CD4-positive, alpha-beta T cell treated with Interleukin-17A for 4 hours (primary cell): Measurements from ENCODE around the gene PTGDS.
A peak's percentile ranks its signal among the peaks of the same experiment; 100 is the strongest.

Experiments used
- DNase-seq: peaks from one replicate; pipeline ENCODE4 v3.0.0-alpha.2; 2020; ENCODE audit warnings: mixed read lengths

Gene PTGDS

DNA sequence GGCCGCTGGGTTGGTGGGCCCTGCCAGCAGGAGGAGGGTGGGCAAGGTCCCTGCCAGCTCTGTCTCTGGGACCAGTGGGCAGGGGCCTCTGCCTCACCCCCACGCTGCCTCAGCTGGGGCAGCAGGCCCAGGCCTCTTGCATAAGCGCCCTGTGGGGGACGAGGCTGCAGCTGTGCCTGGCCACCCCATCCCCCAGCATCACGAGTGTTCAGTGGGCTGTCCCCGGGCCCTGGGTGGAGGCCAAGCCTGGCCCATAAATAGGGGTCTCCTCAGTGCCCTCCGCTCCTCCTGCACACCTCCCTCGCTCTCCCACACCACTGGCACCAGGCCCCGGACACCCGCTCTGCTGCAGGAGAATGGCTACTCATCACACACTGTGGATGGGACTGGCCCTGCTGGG lies at the start of gene PTGDS:
TSS of gene PTGDS (plus strand) at position 282 of the 400 bp plus-strand sequence. CDS start at position 357, 75 bp downstream.
- DNase-seq, result no peak

DNA sequence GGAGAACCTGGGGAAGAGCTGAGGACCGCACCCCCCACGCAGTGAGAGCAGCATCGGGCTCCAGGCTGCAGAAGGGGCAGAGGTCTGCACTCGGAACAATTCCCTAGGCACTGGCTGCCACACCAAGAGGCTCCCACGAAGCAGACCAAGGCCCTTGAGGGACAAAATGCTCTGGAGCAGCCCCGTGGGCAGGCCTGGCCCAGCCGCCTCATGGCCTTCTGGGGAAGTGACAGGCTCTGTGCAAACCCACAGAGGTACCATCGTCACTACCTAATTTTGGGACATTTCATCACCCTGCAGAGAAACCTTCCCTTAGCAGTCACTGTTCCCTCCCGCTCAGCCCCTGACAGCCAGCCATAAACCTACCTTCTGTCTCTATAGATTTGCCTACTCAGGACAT lies 48.7 kb upstream of the PTGDS start:
- no peak for DNase-seq

DNA sequence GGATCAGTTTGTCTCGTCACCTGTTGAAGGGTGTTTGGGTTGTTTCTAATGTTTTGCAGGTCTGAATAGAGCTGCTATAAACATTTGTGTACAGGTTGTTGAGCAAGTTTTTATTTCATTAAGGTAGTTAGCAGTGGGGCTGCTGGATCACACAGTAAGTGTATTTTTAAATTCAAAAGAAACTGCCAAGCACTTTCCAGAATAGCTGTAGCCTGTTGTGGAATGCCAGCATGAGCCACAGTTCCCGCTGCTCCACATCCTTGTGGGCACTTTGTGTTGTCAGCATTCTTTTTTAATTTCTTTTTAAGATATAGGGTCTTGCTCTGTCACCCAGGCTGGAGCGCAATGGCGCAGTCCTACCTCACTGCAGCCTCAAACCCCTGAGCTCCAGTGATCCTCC lies 47.3 kb upstream of the PTGDS start:
- DNase-seq, result no peak

DNA sequence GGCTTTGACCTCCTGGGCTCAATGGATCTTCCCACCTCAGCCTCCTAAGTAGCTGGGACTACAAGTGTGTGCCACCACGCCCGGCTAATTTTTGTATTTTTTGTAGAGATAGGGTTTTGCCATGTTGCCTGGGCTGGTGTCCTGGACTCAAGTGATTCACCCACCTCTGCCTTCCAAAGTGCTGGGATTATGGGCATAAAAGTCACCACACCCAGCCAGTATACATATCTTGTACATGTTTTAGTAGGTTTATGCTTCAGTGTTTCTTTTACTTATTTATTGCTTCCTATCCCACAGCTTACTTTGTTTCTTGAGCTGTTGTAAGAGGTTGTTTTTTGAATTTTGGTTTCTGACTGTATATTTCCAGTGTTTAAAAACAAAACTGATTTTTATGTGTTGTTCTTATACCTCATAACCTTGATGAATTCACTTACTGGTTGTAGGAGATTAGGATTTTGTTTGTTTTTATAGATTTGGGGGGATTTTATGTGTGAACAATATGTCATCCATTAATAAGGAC lies 45.6 kb upstream of the PTGDS start:
- no peak for DNase-seq

DNA sequence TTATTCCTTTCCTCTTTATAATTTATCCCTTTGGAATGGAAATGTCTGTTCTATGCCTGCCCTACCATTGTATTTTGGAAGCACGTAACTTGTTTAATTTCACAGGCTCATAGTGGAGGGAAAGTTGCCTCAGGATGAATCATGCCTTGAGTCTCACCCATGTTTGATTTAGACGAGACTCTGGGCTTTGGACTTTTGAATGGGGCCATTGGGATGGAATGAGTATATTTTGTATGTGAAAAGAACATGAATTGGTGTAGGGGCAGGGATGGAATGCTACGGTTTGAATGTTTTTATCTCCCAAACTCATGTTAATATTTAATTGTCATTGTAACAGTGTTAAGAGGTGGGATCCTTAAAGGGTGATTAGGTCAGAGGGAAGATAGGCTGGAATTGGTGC lies 43.0 kb upstream of the PTGDS start:
- no peak for DNase-seq

DNA sequence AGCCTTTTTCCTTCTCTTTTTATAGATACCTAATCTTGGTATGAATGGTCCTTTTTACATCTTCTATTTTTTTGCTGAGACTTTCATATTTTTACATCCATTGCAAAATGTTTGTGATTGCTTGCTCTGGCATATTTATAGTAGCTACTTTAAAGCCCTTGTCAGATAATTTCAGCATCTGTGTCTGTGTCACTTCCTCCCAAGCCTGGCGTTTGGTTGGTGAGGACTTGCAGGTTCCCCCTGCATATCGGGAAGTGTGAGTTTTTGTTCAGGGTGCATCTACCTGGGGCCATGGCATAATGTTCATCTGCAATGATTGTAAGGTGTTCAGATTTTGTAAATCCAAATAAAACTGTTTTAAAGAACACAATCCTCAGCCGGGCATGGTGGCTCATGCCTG lies 41.7 kb upstream of the PTGDS start:
- no peak for DNase-seq

DNA sequence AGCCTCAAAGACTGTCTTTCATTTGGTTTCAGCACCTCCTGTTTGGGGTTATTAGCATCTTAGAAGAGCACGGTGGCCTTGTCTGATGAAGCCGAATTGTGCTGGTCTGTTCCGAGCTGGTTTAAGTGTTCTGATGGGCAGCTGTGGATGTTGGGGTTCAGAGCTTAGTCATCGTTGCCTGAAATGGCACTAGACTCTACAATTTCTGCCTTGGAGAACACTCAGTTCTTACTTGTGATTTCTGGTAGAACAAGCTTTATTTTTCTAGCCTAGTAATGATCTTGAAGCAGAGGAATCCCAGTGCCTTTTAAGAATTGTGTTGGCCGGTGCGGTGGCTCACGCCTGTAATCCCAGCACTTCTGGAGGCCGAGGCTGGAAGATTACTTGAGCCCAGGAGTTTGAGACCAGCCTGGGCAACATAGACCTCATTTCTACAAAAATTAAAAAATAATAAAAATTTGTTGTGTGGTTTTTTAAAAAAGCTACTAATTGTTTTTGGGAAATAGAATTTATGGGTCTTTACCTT lies 40.6 kb upstream of the PTGDS start:
- no peak for DNase-seq

DNA sequence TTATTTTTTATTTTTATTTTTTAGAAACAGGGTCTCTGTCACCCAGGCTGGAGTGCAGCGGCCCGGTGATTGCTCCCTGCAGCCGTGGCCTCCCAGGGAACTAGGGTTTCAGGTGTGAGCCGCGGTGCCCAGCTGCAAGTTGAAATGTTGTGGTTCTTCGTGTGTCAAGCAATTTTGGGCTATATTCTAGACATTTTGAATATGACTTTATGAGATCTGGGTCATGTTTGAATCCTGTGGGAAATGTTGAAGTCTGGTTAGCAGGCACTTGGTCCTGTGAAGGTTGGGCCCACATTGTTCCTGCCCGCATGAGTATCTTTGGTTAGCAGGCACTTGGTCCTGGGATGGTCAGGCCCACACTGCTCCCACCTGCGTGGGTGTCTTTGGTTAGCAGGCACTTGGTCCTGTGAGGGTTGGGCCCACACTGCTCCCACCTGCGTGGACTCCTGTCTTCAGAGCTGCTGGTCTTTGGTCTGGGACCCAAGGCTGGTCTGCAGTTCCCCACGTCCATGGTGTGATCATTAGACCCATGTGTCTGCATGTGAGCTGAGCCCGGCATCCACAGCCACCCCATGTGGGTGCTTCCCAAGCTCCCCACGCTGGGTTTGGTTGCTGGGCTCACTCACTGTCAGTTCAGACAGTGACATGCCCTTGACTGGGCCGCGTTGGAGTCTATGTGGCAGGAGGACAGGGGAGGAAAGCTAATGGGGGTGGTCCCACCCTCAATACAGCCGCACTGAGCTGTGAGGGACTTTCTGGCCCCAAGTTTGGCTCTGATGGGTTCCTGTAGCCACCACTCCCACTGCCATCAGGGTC lies 39.9 kb upstream of the PTGDS start:
- no peak for DNase-seq

DNA sequence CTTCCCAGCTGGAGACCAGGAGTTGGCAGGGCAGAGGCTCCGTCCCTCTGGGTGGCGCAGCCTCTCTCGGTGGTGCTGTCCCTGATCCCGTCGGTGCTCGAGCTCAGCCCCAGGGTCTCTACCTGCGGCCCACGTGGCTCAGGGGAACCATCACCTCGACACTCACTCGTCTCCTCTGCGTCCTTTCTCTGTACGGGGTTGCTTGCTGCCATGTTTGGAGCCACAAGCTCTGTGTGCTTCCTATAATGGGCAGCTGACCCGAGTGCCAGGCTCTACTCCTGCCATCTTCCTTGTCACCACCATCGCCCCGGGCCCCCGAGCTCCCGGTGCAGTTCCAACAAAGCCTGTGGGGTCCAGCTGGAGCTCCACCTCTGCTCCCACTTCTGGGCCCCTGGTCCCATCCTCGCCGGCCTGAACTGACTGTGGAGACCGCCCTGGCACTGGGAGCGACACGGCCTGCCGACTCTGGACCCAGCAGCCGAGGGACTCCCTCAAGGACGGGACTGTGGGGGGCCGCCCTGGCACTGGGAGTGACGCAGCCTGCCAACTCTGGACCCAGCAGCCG lies 37.8 kb upstream of the PTGDS start:
- DNase-seq, result no peak

DNA sequence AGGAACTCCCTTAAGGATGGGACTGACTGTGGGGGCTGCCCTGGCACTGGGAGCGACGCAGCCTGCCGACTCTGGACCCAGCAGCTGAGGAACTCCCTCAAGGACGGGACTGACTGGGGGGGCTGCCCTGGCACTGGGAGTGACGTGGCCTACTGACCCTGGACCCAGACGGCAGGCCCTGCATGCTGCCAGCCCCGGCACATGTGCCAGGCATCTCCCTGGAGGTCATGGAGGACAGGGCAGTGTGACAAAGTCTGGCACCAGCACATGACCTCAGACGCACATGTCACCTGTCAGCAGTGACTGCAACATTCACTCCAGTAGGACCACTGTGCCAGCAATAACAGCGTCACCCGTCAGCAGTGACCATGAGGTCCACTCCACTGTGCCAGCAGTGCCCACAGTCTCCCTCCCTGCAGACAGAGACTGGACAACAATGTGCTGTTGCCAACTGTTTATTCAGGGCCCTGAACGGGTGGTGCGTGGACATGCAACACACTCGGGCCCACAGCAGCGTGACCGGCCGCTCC lies 37.2 kb upstream of the PTGDS start:
- no peak for DNase-seq

DNA sequence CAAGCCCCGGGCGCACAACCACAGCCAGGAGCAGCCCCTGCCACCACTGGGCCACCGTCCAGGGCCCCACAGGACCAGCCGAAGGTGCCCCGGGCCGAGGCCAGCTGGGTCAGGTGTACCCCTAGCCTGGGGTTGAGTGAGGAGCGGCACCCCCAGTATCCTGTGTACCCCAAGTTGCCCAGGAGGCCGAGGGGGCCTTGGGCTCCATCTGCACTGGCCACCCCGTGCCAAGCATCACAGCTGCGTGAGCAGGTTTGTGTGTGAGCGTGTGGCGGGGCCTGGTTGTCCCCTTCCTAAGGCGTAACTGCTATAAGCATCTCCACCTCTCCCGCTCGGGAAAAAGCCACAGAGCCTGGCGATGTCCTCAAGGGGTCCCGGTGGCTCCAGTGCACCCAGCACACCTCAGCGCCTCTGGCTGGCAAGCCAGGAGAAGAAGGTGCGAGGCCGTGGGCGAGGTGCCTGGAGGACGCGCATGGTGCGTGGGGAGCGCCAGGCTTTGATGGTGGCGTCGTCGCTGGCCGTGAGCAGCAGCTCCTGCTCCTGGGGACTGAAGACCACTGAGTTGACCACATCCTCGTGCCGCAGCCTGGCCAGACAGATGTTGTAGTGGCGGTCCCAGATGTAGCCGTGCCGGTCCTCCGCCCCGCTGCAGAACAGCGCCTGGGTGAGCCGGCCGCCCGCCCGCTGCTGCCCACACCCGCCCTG lies 36.6 kb upstream of the PTGDS start:
- no peak for DNase-seq

DNA sequence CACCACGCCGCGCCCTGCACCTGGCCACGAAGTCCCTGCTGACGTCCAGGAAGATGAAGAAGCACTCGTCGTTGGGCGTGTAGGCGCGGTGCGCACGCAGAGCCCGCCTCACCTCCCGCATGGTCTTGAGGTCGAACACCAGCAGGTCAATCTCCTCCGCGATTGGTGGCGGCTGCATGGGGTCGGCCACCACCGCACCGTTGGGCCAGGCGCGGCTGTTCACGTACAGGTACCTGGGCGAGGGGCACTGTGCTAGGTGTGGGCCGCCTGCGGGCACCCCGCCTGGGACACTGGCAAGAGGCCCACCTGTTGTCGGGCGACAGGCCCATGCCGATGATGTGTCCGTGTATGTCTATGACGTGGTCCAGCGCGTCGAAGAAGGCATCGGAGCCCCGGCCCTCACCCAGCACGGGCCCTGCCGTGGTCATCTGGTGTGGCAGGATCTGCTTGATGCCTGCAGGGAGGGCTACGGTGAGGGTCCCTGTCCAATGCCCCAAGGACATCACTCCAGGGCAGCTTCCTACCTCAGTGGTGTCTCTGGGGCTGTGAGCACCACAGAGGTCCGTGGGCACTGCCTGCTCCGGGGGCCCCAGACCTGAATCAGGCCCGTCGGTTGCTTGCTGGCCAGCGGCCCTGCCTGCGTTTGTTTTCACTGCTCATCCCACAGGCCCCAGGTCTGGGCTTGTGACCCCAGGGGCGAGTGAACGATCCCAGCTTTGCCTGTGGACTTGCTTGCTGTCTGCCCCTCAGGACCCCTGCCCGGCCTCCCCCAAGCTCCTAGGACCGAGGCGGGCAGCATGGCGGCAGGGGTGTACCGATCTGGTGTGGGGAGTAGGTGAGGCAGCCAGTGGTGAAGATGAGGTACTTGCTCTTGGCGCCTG lies 35.8 kb upstream of the PTGDS start:
- no peak for DNase-seq

DNA sequence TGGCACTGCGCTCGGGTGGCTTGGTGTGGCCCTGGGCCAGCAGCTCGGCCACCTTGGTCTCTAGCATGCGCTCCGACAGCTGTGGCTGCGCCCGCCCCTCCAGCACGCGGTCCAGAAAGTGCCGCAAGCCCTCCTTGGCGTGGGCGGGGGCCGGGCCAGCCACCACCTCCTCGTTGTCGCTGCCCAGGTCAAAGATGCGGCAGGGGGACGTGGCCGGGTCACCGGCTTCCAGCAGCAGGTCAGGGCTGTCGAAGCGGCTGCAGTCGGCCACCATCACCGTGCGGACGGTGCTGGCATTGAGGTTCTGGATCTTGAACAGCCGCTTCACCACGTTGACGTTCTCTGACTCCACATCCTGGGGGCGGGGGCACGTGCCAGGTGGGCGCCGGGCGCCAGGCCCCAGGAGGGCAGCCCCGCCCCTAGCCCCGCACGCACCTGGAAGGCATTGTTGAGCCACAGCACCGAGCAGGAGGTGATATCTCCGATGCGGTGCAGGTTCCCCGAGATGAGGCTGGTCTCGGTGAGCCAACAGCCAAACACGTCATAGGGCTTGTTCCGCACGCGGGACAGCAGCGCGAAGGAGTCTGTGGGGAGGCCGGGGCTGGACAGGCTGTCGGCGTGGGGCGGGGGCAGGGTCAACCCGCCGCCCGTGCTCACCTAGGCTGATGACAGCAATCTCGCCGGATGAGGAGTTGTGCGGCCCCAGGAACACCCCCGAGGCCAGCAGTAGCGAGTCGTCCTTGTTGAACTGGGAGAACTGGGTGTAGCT lies 35.0 kb upstream of the PTGDS start:
- DNase-seq, result no peak

DNA sequence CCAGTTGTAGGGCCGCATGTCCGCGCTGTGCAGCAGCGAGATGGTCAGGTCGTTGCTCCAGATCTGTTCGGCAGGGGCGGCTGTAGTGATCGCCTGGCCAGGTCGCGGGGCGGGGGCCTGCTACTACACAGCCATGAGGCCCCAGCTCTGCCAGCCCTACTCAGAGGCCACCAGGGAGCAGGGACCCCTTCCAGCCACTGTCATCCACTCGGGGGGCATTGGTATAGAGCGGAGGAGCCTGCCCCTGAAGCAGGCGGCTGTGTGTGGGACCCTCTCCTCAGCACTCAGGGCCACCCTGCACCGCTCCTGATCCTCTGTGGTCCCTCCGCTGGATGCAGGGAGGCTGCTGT lies 34.4 kb upstream of the PTGDS start:
- no peak for DNase-seq

DNA sequence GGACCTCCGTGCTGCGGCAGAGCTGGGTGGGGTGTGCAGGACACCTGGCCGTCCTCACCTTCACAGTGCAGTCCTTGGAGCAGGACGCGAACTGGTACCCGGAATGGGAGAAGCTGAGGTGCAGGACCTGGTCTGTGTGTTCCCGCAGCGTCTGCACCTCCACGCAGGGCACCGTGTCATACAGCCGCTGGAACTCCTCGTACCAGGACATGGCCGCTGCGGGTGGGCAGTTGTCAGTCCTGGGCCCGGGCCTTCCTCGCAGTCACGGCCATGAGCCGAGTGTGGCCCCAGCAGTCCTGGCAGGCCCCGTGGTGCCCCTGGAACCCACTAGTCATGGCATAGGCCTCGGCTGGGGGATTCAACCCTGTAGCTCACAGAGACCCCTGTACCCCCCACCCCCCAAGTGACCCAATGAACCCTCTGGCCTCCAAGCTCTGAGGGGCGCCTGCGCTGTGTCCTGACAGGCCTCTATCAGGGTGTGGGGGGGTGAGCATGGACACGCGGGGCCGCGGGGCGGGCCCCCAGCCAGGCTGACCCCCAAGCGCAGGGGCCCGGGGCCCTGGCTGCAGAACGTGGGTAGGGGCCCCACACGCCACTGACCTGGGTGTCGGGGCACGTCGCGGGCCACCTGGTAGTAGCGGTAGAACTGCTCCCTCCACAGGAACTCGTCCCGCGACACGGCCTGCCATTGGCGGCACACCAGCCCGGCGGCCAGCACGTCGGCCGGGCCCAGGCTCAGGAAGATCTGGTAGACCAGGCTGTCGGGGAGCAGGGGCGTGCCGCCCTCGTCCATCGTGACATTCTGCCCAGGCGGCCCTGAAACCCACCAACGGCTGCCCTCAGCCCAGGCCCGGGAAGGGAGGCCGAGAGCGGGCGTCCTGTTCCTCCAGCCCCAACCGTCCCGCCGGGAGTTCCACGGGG lies 33.8 kb upstream of the PTGDS start:
- peak; percentile 38 for DNase-seq

DNA sequence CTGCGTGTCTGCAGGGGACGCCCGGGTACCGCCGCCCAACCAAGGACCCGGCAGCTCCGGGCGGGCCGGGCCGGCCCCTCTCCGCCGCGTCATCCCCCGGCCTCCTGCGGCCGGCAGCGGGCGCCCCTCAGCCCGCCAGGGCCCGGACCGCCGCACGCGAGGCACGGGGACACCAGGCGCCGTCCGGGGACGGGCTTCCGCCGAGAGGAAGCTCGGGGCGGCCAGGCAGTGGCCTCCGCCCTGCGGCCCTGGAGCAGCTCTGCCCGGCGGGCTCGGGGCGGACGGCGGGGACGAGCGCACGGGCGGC lies 33.1 kb upstream of the PTGDS start:
- no peak for DNase-seq

DNA sequence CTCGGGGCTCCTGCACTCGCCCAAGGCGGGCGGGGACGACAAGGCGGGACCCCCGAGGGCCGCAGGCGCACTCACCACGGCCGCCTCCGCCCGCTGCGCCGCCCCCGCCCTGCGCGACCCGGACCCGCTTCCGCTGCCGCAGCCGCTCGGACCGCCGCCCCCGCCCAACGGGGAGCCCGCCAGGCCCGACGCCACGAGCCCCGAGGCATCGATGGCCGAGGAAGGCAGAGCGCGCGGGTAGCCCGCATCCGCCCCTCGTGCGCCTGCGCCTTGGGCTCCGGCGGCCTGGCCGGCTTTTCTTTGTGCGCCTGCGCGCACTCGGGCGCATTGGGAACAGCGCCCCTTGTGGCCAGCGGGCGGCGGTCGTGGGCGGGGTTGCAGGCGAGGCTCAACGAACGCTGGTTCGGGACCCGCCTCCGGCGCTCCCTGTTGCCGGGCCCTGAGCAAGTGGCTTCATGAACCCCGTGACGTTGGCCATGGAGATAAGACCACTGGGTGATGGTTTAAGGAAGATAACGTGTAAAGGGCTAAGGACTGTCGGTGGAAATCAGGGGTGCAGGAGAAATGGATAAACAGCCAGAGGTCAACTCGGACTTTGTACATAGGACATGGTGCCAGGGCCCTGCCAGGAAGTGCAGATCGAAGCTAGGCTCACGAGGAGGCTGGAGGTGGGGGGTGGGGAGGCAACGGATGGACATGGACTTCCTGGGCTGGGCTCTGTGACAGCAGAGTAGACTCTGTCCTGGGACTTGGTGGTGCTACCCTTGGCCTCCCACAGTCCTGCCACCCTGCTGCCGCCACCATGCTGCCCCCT lies 32.6 kb upstream of the PTGDS start, which contains the start of the genes C8G and FBXW5:
TSS of gene C8G (plus strand) at position 725 of the 814 bp plus-strand sequence. CDS start at position 803, 78 bp downstream.
TSS of gene FBXW5 (minus strand) at position 220 of the 814 bp plus-strand sequence. CDS start 655 bp downstream, outside the sequence.
- DNase-seq, result peak; percentile 95

DNA sequence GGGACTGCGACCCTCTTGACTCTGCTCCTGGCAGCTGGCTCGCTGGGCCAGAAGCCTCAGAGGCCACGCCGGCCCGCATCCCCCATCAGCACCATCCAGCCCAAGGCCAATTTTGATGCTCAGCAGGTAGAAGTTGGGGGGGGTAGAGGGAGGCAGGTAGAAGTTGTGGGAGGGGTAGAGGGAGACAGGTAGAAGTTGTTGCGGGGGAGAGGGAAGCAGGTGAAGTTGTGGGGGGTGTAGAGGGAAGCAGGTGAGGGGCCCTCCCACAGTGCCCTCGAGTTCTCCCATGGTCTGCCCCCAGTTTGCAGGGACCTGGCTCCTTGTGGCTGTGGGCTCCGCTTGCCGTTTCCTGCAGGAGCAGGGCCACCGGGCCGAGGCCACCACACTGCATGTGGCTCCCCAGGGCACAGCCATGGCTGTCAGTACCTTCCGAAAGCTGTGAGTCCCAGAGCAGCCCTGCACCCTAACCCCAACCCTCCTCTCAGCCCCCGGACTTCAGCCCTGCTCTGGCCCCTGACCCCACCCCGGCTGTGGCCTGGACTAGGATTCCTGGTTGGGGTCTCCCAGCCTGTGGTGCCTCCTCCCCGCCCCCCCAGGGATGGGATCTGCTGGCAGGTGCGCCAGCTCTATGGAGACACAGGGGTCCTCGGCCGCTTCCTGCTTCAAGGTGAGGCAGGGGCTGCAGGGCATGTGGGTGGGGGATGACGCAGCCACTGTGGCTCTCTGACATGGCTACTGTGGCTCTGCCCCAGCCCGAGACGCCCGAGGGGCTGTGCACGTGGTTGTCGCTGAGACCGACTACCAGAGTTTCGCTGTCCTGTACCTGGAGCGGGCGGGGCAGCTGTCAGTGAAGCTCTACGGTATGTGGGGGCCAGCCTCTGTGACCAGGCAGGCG lies 31.7 kb upstream of the PTGDS start:
- no peak for DNase-seq
